ENCODE data around the gene KLHL7.

KLHL7 gene

GRCh38 chr7:23105086-23105643 is 420 bp upstream of the KLHL7 start:
- Histone ChIP-seq H3K9me3 (ENCODE audit: severe bottlenecking) (no peaks in the 10 kb centered on the region), H3K4me3 (ENCODE audit: low read depth, low read length) (peak overlapping the region; percentile 95), H3K27ac (peak overlapping the region; percentile 82), H3K27me3 (ENCODE audit: insufficient read depth, low read depth, severe bottlenecking) (no peaks in the 10 kb centered on the region), H3K36me3 (peaks cover 6% of the 10 kb centered on the region; the same call in 1 of the 2 replicates)
- TF ChIP-seq CTCF (IDR thresholded peaks at IDR 0.05; ENCODE audit: low read depth, low read length): no peak
- no peak for DNase-seq

- peak; percentile 36 for DNase-seq
- no peaks in the 10 kb centered on the region for H3K9me3 ChIP-seq (ENCODE audit: severe bottlenecking)
- peak; percentile 30; the same call in 1 of the 2 replicates for TF ChIP-seq CTCF (IDR thresholded peaks at IDR 0.05; ENCODE audit: low read depth, low read length)
- peak overlapping the region; percentile 82 for H3K27ac ChIP-seq
- no peaks in the 10 kb centered on the region for H3K27me3 ChIP-seq (ENCODE audit: insufficient read depth, low read depth, severe bottlenecking)
- peaks cover 6% of the 10 kb centered on the region; the same call in 1 of the 2 replicates for H3K36me3 ChIP-seq
- H3K4me3 ChIP-seq (ENCODE audit: low read depth, low read length): peak overlapping the region; percentile 95
Observed at GRCh38 chr7:23106057-23106822, 655 bp downstream of the KLHL7 start.

- no peaks in the 10 kb centered on the region for H3K9me3 ChIP-seq (ENCODE audit: severe bottlenecking)
- peak overlapping the region; percentile 82 for H3K27ac ChIP-seq
- peaks cover 6% of the 10 kb centered on the region; the same call in 1 of the 2 replicates for H3K36me3 ChIP-seq
- TF ChIP-seq CTCF (IDR thresholded peaks at IDR 0.05; ENCODE audit: low read depth, low read length): no peak
- no peak for DNase-seq
- no peaks in the 10 kb centered on the region for H3K27me3 ChIP-seq (ENCODE audit: insufficient read depth, low read depth, severe bottlenecking)
- peak overlapping the region; percentile 95 for H3K4me3 ChIP-seq (ENCODE audit: low read depth, low read length)
Observed at GRCh38 chr7:23106823-23107663, 1.5 kb downstream of the KLHL7 start.

- Histone ChIP-seq H3K4me3 (ENCODE audit: low read depth, low read length) (no peak overlapping the region), H3K27ac (no peak overlapping the region), H3K9me3 (ENCODE audit: severe bottlenecking) (no peaks in the 10 kb centered on the region)
Observed at GRCh38 chr7:23107781-23108180, 2.2 kb downstream of the KLHL7 start.

GRCh38 chr7:23108995-23109394 is 3.4 kb downstream of the KLHL7 start:
- Histone ChIP-seq H3K4me3 (ENCODE audit: low read depth, low read length) (no peak overlapping the region), H3K36me3 (peaks cover 6% of the 10 kb centered on the region; the same call in 1 of the 2 replicates), H3K27me3 (ENCODE audit: insufficient read depth, low read depth, severe bottlenecking) (no peaks in the 10 kb centered on the region), H3K27ac (no peak overlapping the region), H3K9me3 (ENCODE audit: severe bottlenecking) (no peaks in the 10 kb centered on the region)
- DNase-seq: no peak
- TF ChIP-seq CTCF (IDR thresholded peaks at IDR 0.05; ENCODE audit: low read depth, low read length): no peak

More at GRCh38 chr7:23107781-23108180, 2.2 kb downstream of the KLHL7 start:
- TF ChIP-seq CTCF (IDR thresholded peaks at IDR 0.05; ENCODE audit: low read depth, low read length): no peak
- Histone ChIP-seq H3K36me3 (peaks cover 6% of the 10 kb centered on the region; the same call in 1 of the 2 replicates), H3K27me3 (ENCODE audit: insufficient read depth, low read depth, severe bottlenecking) (no peaks in the 10 kb centered on the region)
- DNase-seq: no peak

All from WERI-Rb-1 (cell line).